ENCODE data around the gene TFDP1.

Gene TFDP1, protein sequence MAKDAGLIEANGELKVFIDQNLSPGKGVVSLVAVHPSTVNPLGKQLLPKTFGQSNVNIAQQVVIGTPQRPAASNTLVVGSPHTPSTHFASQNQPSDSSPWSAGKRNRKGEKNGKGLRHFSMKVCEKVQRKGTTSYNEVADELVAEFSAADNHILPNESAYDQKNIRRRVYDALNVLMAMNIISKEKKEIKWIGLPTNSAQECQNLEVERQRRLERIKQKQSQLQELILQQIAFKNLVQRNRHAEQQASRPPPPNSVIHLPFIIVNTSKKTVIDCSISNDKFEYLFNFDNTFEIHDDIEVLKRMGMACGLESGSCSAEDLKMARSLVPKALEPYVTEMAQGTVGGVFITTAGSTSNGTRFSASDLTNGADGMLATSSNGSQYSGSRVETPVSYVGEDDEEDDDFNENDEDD

DNA sequence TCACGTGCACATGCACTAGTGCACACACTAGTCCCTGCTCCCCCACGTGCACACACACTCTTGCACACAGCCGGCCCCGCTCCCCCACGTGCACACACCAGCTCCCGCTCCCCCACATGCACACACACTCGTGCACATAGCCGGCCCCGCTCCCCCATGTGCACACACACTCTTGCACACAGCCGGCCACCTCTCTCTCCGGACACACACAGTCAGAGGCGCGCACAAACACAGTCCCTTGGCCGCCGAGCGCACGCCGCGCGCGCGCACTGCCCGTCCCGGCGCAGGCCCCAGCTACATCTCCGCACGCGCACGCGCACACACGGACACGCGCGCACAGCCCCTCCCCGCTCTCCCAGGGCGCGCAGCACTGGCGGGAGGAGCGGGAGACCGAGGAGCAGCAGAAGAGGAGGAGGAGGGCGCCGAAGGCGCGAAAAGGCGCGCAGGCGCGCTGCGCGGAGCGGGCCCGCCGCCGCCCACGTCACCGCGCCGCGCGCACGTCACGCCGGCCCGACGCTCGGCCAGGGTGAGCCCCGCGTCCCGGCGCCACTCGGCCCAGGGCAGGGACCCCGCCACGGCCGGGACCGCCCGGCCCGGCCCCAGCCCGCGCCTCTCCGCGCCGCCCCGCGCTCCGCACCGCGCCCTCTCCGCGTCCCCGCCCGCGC, at the start of gene TFDP1:
Gene TFDP1 (plus strand): TSS at position 549 of the 665 bp plus-strand sequence. CDS start 1,085 bp downstream, outside the sequence.
- DNase-seq, result peak; percentile 79 to 91

DNA sequence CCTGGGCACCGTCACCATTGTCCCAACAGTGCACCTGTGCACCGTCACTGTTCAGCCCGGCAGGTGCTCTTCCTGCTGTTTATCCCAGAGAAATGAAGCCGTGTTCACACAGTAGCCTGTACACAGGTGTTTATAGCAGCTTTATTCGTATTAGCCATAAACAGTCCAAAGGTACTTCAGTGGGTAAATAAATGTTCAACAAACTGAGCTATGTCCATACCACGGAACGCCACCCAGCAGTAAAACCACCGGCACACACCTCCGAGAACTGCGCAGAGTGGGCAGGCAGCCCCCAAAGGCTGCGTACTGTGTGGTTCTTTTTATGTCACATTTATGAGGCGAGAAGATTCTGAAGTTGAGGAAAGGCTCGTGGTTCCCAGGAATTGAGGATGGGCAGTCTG, 49.2 kb upstream of the TFDP1 start:
- no peak for DNase-seq

DNA sequence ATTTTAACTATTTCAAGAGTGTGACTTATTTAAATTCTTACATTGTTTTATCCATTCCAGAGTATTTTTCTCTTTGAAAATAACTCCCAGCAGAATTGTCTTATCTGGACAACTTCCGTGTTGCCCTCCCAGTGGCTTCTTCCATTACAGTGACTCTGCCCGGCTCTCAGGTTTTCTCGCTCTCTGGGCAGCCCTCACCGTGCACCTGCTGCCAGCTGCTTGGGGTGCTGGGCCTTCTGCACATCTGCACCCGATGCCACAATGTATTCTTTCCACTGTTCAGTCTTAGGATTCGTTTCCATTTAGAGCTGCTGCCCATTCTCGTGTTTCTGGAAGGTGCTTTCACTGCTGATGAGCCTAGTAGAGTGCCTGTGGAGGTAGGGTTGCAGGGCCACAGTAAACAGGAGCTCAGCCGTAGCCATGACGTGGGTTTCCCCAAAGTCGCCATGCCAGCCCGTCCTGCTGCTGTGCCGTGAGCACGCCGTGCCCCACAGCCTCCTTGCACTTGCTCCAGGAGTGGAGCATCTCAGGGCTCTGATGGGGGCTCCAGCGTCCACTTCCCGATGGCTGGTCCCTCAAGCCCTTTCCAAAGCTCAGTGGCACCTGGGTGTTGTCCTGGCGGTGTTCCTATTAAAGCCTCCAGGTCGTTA, 48.0 kb upstream of the TFDP1 start:
- no peak for DNase-seq

DNA sequence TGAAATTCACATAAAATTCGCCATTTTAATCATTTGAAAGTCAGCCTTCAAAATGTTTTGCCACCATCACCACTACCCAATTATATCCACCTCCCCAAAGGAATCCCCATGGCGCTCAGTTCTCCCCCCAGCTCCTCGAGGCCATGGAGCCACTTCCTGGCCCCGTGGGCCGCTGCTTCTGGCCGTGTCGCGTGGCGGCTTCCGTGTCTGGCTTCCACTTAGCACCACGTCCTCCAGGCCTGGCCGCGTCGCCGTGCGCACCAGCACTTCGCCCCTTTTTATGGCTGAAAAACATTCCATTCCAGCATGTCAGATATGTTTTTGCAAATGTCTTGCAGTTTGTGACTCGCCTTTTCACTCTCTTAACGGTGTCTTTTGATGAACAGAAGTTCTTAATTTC, 47.3 kb upstream of the TFDP1 start:
- no peak for DNase-seq

DNA sequence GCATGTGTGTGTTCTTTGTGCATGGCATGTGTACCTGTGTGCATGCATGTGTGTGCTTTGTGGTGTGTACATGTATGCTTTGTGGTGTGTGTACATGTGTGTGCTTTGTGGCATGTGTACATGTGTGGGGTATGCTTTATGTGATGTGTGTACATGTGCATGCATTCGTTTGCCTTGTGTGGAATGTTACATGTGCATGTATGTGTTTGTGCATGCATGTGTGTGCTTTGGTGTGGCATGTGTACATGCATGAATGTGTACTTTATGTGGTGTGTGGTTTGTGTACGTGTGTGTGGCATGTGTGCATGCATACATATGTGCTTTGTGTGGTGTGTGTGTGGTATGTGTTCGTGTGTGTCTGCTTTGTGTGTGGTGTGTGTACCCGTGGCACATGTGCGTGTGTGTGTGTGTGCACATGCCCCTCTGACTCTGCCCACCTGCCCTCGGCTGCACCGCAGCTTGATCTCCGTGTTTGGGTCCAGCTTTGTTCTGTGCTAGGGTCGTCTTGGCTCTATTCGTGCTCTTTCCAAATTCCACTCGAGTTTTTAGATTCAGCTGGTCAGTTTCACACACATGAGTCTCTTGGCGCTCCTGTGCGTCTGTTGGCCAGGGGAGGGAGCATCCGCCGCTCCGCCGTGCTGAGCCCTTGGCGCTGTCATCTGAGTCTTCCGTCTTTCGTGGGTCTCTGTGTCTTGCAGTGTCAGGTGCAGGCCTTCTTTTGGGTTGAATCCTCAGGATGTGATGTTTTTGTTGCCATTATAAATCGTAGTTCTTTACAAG, 46.5 kb upstream of the TFDP1 start:
- no peak for DNase-seq

DNA sequence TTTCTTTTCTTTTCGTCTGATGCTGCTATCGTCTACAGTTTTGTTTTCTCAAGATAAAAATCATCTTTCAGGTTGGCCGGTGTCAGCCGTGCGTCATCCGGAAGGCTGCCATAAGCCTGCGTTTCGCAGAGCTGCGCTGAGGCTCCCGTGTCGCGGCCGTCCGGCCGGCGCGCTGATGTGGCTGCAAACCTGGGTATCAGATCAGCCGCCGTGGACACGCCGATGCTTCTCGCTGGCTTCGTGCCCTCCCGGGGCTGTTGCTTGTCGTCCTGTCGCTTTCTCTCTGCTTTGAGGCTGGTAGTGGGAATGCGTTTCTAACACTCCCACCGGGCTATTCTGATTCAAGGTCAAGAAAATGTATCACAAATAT, 45.9 kb upstream of the TFDP1 start:
- no peak for DNase-seq

DNA sequence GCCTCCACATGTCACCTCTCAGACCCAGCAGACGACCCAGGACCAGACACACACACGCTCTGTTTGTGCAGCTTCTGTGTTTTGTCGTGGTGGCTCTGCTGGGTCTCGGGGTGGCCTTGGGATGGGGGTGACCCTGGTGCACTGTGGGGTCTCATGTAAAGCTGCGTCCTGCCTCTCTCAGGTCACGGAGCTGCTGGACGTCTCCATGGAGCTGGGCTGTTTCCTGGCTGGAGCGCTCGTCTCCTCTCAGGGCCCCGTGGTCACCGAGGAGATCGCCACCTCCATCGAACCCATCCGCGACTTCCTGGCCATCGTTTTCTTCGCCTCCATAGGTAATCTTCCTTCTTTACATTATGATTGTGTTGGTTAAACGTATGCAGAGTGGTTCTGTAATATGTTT, 45.4 kb upstream of the TFDP1 start:
- DNase-seq, result no peak

DNA sequence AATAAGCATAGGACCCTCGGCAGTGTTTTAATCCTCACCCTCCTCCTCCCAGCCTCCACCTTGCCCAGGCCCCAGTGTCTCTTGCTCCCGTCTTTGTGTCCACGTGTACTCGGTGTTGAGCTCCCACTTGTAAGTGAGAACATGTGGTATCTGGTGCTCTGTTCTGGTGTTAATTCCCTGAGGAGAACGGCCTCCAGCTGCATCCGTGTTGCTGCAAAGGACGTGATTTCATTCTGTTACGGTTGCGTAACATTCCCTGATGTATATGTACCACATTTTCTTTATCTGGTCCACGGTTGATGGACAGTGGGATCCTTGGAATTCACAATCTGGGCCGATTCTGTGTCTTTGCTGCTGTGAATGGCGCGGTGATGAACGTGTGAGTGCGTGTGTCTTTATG, 44.7 kb upstream of the TFDP1 start:
- DNase-seq, result no peak

DNA sequence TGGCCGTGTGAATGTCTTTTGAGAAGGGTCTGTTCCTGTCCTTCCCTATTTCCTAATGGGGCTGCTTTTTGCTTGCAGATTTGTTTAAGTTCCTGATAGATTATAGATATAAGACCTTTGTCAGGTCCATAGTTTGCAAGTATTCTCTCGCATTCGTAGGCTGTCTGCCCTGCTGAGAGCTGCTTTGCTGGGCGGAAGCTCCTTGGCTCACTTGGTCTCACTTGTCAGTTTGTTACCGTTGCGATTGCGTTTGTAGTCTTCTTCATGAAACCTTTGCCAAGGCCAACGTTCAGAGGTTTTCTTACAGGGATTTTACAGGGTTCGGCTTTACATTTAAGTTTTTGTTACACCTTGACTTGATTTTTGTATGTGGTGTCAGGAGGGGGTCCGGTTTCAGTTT, 44.0 kb upstream of the TFDP1 start:
- no peak for DNase-seq

DNA sequence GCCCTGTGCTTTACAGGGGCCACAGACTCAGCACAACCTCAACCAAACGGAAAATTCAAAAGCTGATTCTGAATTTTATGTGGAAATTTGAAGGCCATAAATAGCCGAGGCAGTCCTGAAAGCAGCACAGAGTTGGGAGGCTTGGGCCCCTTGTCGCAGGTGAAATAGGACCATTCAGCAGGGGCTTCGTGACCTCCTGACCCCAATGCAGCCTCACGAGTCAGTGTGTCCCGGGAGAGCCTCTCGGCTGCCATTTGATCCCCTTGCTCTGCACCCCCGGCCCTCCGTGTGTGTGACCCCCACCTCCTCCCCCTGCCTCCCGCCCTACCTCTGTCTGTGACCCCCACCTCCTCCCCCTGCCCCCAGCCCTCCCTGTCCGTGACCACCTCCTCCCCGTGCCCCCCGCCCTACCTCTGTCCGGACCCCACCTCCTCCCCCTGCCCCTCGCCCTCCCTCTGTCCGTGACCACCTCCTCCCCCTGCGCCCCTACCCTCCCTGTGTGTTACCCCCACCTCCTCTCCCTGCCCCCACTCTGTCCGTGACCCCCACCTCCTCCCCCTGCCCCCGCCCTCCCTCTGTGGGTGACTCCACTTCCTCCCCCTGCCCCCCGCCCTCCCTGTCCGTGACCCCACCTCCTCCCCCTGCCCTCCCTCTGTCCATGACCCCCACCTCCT, 41.7 kb upstream of the TFDP1 start:
- no peak for DNase-seq

DNA sequence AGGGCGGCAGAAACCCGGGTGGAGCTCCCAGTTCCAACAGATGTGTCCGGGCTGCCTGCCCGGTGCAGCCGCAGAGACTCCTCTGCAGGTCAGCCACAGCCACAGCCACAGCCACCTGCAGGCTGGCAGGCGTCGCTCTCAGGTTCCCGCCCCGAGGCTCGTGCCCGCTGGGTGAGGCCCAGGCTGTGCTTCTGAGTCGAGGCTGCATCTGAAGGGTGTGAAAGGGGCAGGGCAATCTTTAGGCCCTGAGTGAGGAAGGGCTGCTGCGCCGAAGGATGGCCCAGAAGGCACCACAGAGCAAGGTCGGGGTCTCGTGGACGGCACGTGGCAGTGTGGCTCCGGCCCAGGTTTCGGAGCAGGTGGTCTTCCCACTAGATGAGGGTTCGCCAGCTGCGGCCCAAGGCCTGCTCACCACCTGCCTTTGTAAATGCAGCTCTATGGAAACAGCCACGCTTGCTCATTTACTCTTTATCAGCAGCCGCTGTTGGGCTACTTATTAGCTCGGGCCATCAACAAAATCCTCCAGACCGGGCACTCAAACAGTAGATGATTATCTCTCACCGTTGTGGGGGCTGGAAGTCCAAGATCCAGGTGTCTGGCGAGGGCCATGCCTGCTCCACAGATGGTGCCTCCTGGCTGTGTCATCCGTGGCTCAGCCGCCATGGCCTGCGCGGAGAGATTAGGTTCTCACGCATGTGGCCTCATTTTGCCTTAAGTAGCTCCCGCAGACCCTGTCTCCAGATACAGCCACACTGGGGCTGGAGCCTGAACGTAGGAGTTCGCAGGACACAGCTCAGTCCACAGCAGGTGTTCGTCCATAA, 40.3 kb upstream of the TFDP1 start:
- no peak for DNase-seq

DNA sequence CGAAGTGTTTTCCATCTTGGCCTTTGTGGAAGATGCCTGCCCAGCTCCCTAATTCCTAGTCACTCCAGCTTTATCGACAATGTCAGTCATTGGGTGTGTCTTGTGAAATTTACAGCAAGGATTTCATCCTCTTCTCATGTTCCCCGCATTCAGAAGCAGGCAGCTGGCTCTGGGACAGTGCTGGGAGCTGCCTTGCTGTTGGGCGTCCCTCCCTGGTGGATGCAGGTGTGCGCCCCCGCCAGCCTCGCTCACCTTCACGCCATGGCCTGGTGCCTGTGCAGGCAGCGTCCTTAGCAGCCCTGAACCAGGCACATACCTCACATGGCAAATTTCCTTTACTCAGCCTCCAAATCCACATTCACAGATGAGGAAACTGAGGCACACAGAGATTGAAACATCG, 39.7 kb upstream of the TFDP1 start:
- no peak for DNase-seq

DNA sequence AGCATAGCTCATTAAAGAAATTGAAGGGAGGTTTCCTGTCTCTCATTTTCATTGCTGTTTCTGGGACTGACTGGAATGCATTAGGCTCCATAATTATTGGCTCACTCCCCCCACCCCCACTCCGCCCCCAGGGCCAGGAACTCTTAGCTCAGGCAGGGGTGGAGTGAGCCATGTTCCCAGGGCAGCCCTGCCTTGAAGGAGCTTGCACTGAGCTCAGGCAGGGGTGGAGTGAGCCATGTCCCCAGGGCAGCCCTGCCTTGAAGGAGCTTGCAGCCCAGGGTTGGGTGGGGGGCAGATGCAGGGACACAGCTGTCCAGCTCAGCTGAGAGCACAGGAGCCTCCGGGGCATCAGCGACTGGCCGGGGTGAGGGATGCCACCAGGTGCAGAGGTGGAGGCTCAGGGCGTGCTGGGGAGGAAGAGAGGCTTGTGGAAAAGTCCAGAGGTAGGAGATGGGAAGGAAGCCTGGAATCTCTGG, 39.1 kb upstream of the TFDP1 start:
- DNase-seq, result no peak

DNA sequence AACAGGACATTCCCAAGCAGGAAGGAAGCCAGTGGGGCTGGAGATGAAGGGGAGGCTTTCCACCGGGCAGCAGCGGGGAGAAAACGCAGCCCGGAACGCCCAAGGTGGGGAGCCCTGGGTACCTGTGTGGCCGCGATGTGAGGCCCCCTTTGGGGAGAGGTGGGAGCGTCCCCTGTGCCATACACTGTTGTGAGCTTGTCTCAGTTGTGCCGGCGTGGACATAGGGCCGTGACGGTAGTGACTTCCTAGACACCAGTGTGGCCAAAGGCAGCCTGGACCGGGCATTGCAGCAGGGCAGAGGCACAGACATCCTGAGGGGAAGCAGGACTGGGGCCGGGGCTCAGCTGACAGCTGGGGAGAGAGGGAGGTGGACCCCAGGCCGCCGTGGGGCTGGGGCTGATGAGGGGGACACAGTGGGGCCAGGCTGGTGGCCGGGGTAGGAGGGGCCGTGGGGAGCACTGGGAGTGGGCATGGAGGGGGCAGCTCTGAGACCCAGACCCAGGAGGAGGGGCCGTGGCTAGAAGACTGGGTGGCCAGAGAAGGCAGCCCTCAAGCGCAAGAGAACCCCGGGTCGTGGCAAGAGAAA, 38.5 kb upstream of the TFDP1 start:
- DNase-seq, result no peak

DNA sequence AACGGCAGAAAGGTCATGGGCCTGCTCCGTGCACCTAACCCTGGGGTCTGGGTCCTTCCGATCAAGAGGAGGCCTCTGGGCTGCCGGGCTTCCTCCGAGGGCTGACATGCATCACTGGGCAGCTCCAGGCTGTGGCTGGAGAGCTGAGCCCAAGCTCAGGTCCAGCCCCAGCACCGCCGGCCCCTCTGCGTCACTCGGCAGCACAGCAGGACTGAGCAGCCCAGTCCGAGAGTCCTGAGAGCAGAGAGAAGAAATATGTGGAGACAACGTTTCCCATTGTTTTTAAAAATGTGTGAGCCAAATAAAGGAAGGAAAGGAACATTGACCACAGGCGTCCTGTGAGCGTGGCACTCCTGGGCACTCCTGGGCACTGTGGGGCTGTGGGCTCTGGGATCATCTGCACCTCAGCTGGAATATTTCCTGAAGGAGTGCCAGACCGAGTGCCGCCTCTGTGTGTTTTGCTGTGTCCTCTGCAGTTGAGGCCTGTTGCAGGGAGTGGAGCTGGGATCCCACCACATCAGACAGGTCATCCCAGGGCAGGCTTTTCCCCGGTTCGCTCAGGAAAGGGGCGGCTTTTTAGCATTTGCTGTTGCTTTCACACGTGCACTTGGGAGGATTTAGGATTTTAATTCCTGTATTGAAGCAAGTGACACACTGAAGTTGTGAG, 37.8 kb upstream of the TFDP1 start:
- no peak for DNase-seq

DNA sequence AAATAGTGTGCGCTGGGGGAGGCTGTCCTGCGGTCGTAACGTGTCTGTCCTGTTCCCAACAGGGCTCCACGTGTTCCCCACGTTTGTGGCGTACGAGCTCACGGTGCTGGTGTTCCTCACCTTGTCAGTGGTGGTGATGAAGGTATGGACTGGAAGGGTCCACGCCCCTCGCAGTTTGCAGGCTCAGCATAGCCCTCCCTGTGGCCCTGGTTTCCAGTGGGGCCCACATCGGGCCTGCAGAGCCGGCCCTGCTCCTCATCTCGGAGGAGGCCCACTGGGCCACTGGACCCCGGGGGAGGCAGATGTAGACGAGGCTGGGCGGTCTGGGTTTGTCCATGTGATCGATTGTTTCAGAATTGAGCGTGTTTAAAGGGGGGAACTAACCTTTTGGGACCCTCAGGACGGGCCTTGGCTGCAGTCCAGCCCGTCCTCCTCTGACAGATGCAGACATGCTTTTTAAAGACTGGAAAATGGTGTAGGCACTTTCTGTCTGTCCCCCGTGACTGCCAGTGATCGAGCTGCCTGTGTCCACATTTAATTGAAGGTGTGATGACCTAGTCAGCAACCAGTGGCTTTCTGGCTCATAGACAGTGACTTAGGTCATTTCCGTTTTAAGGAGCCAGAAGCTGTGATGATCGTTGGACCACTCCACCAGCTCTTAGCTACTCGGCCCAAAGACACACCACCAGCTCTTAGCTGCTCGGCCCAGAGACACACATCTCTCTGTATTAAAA, 37.1 kb upstream of the TFDP1 start:
- no peak for DNase-seq

DNA sequence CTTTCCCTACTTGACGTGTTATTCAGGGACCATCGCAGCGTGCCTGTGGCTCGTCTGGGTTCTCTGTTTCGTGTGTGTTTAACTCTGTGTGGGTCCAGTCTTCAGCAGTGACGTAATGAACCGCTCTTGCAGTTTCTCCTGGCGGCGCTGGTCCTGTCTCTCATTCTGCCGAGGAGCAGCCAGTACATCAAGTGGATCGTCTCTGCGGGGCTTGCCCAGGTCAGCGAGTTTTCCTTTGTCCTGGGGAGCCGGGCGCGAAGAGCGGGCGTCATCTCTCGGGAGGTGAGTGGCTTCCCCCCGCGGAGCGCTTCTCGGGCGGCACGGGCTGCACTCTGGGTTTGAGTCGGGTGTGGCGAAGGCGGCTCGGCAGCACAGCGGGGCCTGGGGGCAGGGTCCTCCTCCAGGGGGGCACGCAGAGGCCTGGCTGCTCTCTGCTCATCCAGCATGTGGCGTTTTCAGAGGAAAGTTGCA, 36.3 kb upstream of the TFDP1 start:
- DNase-seq, result no peak

DNA sequence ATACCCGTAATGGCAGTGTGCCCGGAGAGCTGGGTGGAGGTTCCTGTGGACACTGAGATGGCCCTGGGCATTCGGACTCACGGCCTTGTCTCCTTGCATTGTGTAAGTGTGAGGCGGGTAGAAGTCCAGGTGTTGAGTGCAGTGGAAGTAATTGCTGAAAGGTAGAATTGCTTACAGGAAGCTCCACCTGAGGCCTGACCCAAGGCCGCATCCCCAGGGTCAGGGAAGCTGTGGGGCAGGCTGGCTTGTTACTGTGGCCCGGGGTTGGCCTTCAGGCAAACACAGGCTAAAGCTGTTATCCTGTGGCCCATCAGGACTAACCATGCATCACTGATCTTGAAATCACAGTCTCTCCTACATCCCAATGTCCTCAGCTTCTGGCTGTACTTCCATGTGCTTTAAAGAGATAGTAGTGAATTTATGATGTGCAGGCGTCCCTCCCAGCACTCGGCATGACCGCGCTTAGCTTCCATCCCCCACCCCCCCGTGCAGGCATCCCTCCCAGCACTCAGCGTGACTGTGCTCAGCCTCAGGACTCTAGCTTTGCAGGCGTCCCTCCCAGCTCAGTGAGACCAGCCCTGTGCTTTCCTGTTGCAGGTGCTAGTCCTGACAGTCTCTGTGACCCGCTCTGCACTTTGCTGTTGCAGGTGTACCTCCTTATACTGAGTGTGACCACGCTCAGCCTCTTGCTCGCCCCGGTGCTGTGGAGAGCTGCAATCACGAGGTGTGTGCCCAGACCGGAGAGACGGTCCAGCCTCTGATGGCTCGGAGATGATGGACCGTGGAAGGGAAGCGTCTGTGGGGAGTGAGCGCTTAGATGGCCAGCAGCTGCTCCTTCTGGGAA, 35.6 kb upstream of the TFDP1 start:
- DNase-seq, result no peak

DNA sequence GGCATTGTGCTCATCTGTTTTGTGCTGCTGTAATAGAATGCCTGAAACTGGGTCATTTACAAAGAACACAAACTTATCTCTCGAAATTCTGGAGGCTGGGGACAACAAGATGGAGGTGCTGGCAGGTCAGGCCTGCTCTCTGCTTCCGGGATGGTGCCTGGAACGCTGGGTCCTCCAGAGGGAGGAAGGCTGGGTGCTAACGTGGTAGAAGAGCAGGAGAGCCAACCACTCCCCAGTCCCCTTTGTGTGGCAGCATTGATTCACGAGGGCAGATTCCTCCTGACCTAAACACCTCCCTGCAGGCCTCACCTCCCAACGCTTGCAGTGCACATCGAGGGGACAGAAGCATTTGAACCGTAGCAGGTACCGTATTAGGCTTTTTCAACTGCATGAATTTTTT, 34.1 kb upstream of the TFDP1 start:
- DNase-seq, result no peak

Data from stimulated activated CD4-positive, alpha-beta T cell treated with anti-CD3 and anti-CD28 coated beads, Interleukin-2, amount 100 ng/mL, for 24 hours (primary cell).